Umbilical cord (tissue), 2 donors: ENCODE results near the gene RNF151. TPM values are rescaled to one million over a fixed set of nuclear protein-coding genes. Genes with fewer than 3 reads are reported as not detected.
A peak's percentile ranks its signal among the peaks of the same experiment; 100 is the strongest.
"Not testable (repeated sequence)": the region's sequence is repeated elsewhere in the genome, so short reads cannot be mapped to it uniquely, and the experiment has no call there.

Experiments
- DNase-seq: peaks from one replicate; pipeline ENCODE4 v3.0.0-alpha.2; 2015; ENCODE audit warnings: low spot score
- total RNA-seq: library from RNA; depleted of rRNA; stranded (reverse); fragments of >200 nt; gene quantifications from one replicate; pipeline ENCODE4 v1.2.3, GENCODE V29; 2014; ENCODE audit warnings: low replicate concordance; ENCODE audit not compliant: insufficient read depth

The RNF151 gene
- total RNA-seq, 1 donor from 2014 or later, result not detected

DNA sequence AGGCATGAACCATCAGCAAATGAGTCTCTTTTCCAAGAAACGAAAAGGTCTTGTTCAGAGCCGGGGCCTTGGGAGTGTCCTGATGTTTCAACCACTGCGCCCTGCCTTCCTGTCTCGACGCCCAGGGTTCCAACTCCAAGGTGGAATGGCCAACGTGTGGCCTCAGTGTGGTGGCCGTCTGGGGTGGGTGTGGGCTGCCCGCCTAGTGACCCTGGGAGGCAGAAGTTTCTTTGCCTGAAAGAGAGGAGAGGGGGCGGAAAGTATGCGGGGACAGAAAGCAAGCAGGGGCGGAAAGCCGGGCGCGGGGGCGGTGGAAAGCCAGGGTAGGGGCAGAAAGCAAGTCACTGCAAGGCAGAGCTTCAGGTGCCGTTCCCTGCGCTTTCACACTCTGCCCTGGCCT is 27.7 kb upstream of the RNF151 start:
- DNase-seq, result no peak

- DNase-seq, result not testable (repeated sequence)
These were observed 26.8 kb upstream of the RNF151 start for GRCh38 chr16:1939833-1940232.

GRCh38 chr16:1940273-1941161 is 26.1 kb upstream of the RNF151 start:
- DNase-seq, result no peak

DNA sequence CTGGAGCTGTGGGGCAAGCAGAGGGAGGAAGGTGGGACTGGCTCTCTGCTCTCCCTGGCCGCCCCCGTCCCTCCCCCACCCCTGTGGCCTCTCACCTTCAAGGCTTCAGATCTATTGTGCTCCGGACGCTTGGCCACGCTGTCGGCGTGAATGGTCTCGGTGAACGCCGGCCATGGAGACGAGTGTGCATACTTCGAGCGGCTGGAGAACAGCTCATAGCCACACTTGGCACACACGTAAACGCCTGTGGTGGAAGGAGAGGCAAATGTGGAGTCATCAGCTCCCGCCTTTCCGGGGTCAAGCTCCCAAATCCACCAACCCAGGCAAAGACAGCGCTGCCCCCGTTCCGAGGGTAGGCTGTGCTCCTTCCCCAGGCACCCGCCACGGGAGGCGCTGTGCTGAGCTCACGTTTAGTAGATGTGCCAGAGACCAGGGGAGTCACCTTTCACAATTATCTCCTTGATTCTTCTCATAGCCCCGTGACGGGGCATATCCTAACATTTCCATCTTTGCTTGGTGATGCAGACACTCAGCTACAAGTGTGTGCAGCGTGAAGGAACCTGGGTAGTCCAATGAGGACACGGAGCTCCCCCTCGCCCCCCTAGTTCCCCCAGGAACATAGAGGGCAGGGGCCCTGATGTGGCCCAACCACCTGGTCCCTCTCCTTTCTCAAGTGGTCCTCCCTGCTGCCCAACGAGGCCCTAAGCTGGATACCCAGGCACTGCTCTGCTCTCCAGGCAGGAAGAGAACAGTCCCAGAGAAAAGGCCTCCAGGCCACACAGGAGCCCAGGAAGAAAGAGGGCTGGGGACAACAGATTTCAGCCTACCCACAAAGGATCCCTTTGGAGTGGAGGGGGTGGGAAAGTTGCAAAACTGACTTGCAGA is 25.3 kb upstream of the RNF151 start:
- DNase-seq, result no peak

GRCh38 chr16:1942047-1942809 is 24.4 kb upstream of the RNF151 start:
- DNase-seq, result no peak

DNA sequence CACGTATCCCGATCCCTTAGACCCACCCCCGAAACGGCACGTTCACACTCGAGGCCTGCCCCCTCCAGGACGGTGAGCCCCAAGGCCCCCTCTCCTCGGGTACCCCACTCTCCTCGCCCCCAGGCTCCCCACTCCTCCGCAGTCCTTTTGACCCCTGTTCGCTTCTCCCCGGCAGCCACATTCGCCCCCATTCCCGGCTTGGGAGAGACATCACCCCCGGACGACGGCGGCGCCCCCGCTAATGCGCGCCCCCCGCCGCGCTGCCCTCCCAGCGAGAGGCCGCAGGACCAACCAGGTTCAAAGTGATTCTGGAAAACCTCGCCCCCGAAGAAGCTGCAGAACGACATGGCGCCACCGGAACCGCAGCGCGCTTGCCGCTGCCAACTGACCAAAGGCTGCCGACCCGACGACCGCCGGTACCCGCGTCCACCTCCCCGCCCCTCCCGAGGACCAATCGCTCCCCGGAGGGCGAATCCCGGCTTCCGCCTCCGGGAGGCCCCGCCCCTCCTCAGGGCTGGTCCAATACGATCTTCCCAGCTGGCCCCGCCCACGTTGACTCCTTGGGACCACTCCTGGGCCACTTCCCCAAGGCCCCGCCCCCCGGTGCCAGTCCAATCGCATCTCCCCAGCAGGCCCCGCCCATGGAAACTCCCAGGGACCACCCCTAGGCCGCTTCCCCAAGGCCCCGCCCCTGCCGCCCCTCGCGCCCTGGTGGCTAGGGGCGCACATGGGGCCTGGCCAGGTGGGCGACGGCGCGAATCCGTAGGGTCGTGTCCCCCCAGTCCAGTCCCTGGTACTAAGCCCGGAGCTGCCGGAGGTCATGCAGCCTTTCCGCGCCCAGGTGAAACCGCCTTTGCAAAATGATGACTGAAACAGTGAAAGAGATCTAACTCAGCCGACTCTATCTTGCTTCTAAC is 23.6 kb upstream of the RNF151 start, which contains the start of gene MSRB1:
Gene MSRB1 (minus strand): TSS at position 390 of the 917 bp plus-strand sequence. CDS start 43 bp downstream, at position 347.
- peak; percentile 100 for DNase-seq

DNA sequence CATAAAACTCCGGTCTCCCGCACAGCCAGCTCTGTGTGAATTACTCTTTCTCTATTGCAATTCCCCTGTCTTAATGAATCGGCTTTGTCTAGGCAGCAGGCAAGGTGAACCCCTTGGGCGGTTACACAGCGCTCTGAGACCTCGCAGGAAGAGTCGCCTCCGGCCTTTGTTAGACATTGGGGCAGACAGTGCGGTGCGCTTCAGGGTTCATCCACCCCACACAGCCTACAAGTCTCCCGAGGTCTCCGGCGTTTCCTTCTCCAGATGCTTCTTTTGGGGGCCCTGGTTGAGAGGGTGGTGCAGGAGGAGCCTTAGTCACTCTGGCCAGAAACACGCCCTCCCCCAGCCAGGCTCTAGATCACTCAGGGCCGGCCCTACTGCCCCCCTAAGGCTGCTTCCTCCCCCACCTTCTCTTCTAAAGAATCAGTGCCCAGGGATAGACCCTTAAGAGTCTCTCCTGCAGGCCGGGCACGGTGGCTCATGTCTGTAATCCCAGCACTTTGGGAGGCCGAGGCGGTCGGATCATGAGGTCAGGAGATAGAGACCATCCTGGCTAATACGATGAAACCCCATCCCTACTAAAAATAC is 21.9 kb upstream of the RNF151 start:
- no peak for DNase-seq

DNA sequence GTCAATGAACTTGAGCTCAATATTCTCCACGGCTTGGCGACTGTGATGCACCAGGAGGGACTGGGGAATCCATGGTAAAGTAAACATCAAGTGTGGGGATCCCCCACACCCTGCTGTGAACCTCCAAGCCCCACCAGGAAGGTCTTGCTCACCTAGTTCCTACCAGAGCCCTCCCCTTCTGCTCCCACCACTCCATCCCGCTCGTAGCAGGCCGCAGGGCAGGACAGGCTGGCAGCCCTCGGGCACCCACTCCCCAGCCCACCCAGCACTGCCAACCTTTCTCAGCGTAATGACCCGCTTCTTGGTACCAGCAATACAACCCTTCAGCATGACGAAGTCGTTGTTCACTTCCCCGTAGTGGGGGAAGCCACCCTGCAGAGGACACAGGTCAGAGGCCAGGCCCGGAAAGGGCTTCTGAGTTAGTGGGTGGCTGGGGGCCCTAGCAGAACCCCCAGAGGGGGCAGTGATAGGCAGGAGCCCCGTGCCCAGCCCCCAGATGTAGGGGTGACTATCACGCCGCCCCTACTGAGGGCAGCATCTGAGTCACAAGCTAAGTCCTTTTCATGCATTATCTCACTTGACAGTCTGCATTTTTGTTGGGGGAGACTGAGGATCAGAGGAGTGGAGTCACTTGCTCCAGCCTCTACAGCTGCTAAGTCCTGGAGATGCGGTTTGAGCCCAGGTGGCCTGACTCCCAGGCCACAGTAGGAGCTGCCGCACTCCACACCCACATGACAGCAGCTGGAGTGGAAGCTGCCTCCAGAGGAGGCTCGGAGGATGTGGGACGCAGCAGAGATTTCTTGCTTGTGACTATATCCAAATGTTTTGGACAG is 20.9 kb upstream of the RNF151 start:
- no peak for DNase-seq

DNA sequence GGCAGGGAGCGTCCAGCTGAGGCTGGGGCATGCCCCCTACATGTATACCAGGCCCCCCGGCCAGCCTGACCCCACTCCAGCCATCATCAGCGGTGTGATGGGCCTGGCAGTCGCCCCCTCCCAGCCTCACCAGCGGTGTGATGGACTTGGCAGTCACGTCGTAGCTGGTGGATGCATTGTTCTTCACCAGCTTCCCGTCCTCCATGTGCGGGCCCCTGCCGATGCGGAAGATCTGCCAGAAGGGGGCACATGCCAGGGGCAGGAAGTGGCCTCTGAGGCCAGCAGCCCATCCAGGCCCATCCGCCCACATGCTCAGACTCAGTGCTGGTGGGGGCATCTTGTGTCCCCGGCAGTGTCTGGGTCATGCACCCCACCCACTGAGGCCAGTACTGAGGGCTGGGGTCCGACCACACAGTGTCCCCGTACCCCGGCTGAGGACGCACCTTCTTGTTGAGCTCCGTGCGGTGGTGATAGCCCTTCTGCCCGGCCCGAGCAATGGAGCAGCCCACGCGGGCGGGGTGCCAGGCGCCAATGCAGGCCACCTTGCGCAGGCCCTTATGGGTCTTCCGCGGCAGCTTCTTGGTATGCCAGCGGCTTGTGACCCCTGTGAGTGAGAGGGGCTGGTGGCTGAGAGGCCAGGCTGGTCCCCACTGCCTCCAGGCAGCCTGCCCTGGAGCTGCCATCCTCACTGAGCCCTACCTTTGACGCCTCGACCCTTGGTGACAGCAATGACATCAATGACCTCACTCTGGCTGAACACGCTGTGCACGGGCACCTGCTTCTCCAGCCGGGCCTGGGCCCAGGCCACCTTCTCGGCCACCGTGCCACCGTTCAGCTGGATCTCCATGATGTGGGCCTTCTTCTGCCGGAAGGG is 19.9 kb upstream of the RNF151 start:
- no peak for DNase-seq

GRCh38 chr16:1947369-1947670 is 19.3 kb upstream of the RNF151 start:
- DNase-seq, result no peak

DNA sequence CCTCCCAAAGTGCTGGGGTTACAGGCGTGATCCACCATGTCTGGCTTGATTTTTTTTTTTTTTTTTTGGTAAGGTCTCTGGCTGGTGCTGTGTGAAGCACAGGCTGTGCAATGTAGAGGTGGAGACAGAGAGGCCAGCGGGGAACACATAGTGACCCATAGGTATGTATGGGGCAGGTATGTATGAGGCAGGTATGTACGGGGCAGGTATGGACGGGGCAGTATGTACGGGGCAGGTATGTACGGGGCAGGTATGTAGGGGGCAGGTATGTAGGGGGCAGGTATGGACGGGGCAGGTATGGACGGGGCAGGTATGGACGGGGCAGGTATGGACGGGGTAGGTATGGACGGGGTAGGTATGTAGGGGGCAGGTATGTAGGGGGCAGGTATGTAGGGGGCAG is 17.1 kb upstream of the RNF151 start:
- no peak for DNase-seq

DNA sequence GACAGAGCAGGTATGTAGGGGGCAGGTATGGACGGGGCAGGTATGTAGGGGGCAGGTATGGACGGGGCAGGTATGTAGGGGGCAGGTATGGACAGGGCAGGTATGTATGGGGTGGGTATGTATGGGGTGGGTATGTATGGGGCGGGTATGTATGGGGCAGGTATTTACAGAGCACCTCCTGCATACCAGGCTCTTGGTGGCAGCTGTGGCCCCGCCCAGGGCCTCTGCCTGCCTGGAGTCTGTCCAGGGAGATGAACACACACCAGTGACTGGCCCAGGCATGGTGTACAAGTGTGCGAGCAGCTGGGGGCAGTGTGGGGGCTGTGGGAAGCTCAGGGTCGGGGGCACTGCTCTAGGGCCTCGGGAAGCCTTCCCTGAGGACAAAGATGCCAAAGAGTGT is 16.6 kb upstream of the RNF151 start:
- no peak for DNase-seq

GRCh38 chr16:1950559-1950958 is 16.1 kb upstream of the RNF151 start:
- no peak for DNase-seq

DNA sequence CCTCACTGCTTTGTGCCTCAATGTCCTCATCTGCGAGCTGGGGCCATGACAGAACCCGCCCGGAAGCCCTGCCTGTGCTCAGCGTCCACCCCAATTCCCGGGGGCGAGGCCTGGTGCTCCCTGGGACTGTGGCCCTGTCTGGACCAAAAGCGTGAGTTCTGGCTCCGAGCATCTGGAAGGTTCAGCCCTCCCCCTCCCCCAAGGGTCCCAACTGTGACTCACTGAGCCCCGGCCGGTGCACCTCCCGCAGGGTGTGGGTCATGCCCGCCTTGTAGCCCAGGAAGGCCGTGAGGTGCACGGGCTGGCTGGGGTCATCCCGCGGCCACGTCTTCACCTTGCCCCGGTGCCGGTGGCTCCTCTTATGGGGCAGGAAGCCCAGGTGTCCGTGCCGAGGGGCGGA is 12.9 kb upstream of the RNF151 start:
- DNase-seq, result no peak

DNA sequence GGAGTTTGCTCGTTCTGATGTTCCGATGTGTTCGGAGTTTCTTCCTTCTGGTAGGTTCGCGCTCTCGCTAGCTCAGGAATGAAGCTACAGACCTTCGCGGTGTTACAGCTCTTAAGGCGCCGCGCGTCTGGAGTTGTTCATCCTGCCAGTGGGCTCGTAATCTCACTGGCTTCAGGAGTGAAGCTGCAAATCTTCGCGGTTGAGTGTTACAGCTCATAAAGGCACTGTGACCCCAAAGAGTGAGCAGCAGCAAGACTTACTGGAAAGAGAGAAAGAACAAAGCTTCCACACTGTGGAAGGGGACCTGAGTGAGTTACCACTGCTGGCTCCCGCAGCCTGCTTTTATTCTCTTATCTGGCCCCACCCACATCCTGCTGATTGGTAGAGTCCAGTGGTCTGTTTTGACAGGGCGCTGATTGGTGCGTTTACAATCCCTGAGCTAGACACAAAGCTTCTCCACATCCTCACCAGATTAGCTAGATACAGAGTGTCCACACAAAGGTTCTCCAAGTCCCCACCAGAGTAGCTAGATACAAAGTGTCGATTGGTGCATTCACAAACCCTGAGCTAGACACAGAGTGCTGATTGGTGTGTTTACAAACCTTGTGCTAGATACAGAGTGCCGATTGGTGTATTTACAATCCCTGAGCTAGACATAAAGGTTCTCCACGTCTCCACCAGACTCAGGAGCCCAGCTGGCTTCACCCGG is 9.1 kb upstream of the RNF151 start:
- not testable (repeated sequence) for DNase-seq

GRCh38 chr16:1958143-1958491 is 8.5 kb upstream of the RNF151 start:
- not testable (repeated sequence) for DNase-seq

DNA sequence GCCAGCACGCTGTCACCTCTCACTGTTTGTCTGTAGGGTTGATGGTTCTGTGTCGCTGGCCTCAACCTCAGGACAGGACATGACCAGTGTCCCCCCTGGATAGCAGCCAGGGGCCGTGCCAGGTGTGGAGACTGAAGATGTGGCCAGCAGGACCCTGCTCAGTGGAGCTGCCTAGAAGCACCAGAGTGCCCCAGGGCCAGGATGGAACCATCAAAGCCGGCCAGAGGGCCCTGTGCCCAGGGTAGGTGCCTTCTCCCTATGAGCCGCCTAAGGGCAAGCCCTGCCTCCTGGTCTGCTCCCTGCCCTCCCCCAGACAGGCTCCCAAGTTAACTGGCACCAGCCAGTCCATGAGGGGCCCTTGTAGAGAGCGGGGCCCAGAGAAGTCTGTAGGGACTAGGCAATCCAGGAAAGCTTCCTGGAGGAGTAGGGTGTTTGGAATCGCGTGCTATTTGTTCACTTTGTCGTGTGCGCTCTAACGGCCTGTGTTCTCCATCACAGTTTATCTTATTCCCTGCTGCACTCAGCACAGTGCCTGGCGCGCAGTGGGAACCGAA is 7.9 kb upstream of the RNF151 start:
- no peak for DNase-seq
